NCI-H2029 treated with DMSO at 0.1 percent for 48 hours (cell line): Measurements from ENCODE around the gene GBGT1.
"Not testable (repeated sequence)": the region's sequence is repeated elsewhere in the genome, so short reads cannot be mapped to it uniquely, and the experiment has no call there.

ENCODE experiments used
- DNase-seq: peaks from one replicate; lab custom pipeline; 2025; lab: John Stamatoyannopoulos, UW

The GBGT1 gene

GRCh38 chr9:133163504-133164172 lies at the start of gene GBGT1:
Gene GBGT1 (minus strand): TSS chr9:133163914. CDS start chr9:133162412, 1,502 bp downstream.
- no peak for DNase-seq

GRCh38 chr9:133210609-133211008 lies 46.9 kb upstream of the GBGT1 start:
- DNase-seq, result no peak

- no peak for DNase-seq
Observed at GRCh38 chr9:133210202-133210532, 46.5 kb upstream of the GBGT1 start.

- DNase-seq, result not testable (repeated sequence)
Observed at GRCh38 chr9:133209327-133210201, 45.9 kb upstream of the GBGT1 start.

GRCh38 chr9:133208880-133209300 lies 45.2 kb upstream of the GBGT1 start, which contains the start of gene OBP2B:
Gene OBP2B (minus strand): TSS chr9:133209250. CDS start chr9:133209199, 51 bp downstream.
- DNase-seq, result not testable (repeated sequence)

- DNase-seq, result not testable (repeated sequence)
Observed at GRCh38 chr9:133208171-133208879, 44.6 kb upstream of the GBGT1 start.

- no peak for DNase-seq
Observed at GRCh38 chr9:133207540-133208170, 43.9 kb upstream of the GBGT1 start.

GRCh38 chr9:133207021-133207531 lies 43.4 kb upstream of the GBGT1 start:
- no peak for DNase-seq

GRCh38 chr9:133205996-133206931 lies 42.5 kb upstream of the GBGT1 start:
- no peak for DNase-seq

GRCh38 chr9:133205481-133205887 lies 41.8 kb upstream of the GBGT1 start:
- DNase-seq, result not testable (repeated sequence)

- DNase-seq, result no peak
Observed at GRCh38 chr9:133204993-133205336, 41.3 kb upstream of the GBGT1 start.

GRCh38 chr9:133204335-133204992 lies 40.8 kb upstream of the GBGT1 start:
- DNase-seq, result no peak

- no peak for DNase-seq
Observed at GRCh38 chr9:133203506-133204075, 39.9 kb upstream of the GBGT1 start.

GRCh38 chr9:133202688-133203453 lies 39.2 kb upstream of the GBGT1 start:
- no peak for DNase-seq

- no peak for DNase-seq
Observed at GRCh38 chr9:133202145-133202513, 38.4 kb upstream of the GBGT1 start.

GRCh38 chr9:133201424-133202144 lies 37.9 kb upstream of the GBGT1 start:
- DNase-seq, result no peak

GRCh38 chr9:133200631-133201030 lies 36.9 kb upstream of the GBGT1 start:
- no peak for DNase-seq

- DNase-seq, result no peak
Observed at GRCh38 chr9:133199648-133200321, 36.1 kb upstream of the GBGT1 start.
